Measurements from ENCODE around the gene TERT.
A peak's percentile ranks its signal among the peaks of the same experiment; 100 is the strongest.
"Not testable (repeated sequence)": the region's sequence is repeated elsewhere in the genome, so short reads cannot be mapped to it uniquely, and the experiment has no call there.

TERT gene

GRCh38 chr5:1277781-1278180 is 17.1 kb downstream of the TERT start:
- no peak for DNase-seq

GRCh38 chr5:1277331-1277730 is 17.5 kb downstream of the TERT start:
- no peak for DNase-seq

- no peak for DNase-seq
Observed at GRCh38 chr5:1276930-1277329, 17.9 kb downstream of the TERT start.

- not testable (repeated sequence) for DNase-seq
Observed at GRCh38 chr5:1275397-1276391, 19.2 kb downstream of the TERT start.

GRCh38 chr5:1274471-1274870 is 20.4 kb downstream of the TERT start:
- no peak for DNase-seq

- no peak for DNase-seq
Observed at GRCh38 chr5:1273745-1274144, 21.1 kb downstream of the TERT start.

- no peak for DNase-seq
Observed at GRCh38 chr5:1272201-1272600, 22.7 kb downstream of the TERT start.

GRCh38 chr5:1270933-1271914 is 23.6 kb downstream of the TERT start:
- no peak for DNase-seq

- DNase-seq: no peak
Observed at GRCh38 chr5:1270426-1270825, 24.4 kb downstream of the TERT start.

- peak; percentile 69 for DNase-seq
Observed at GRCh38 chr5:1268666-1269065, 26.2 kb downstream of the TERT start.

GRCh38 chr5:1268056-1268455 is 26.8 kb downstream of the TERT start:
- no peak for DNase-seq

GRCh38 chr5:1267464-1267863 is 27.4 kb downstream of the TERT start:
- DNase-seq: not testable (repeated sequence)

GRCh38 chr5:1266791-1267190 is 28.1 kb downstream of the TERT start:
- no peak for DNase-seq

GRCh38 chr5:1265461-1266455 is 29.1 kb downstream of the TERT start:
- no peak for DNase-seq

- DNase-seq: no peak
Observed at GRCh38 chr5:1265026-1265425, 29.8 kb downstream of the TERT start.

- no peak for DNase-seq
Observed at GRCh38 chr5:1264211-1264610, 30.7 kb downstream of the TERT start.

GRCh38 chr5:1262381-1262780 is 32.5 kb downstream of the TERT start:
- no peak for DNase-seq

- DNase-seq: no peak
Observed at GRCh38 chr5:1261643-1262042, 33.2 kb downstream of the TERT start.

- DNase-seq: no peak
Observed at GRCh38 chr5:1259806-1260480, 34.9 kb downstream of the TERT start.

- no peak for DNase-seq
Observed at GRCh38 chr5:1257841-1258240, 37.0 kb downstream of the TERT start.

GRCh38 chr5:1257363-1257762 is 37.5 kb downstream of the TERT start:
- DNase-seq: no peak

- DNase-seq: no peak
Observed at GRCh38 chr5:1256776-1257175, 38.1 kb downstream of the TERT start.

Measured in activated effector memory CD4-positive, alpha-beta T cell treated with anti-CD3 and anti-CD28 coated beads, Interleukin-2, amount 50 U/mL, for 16 hours (primary cell).